IMR-90 (cell line): ENCODE results near the gene MR1. TPM values are rescaled to one million over a fixed set of nuclear protein-coding genes. Genes with fewer than 3 reads are reported as not detected.

Source experiments
- ATAC-seq: fragments of 200-7000 bp; cut with Tn5 transposase; 2 replicates; pipeline ENCODE4 v1.9.1; 2020; ENCODE audit warnings: low read depth, mild to moderate bottlenecking, moderate library complexity
- BruUV-seq: library from RNA; stranded (reverse); fragments of 400-500 nt; replicated peaks from 2 replicates; lab custom pipeline; 2021; lab: Mats Ljungman, UMichigan
- CTCF ChIA-PET: fragments of 300-600 bp; formaldehyde crosslinking; extraction: SDS; loops from one replicate; lab custom pipeline; 2021; ENCODE audit warnings: antibody characterized with exemption; lab: Yijun Ruan, JAX
- POLR2A ChIA-PET: fragments of 300-600 bp; sonication (Branson Sonifier 250); formaldehyde crosslinking; loops from one replicate; lab custom pipeline; 2022; ENCODE audit warnings: antibody characterized with exemption; ENCODE audit not compliant: unreplicated experiment; lab: Charles Lee
- DNase-seq: peaks from one replicate; pipeline ENCODE4 v3.0.0; 2013
- H2AFZ ChIP-seq: replicated peaks from 2 replicates; pipeline ENCODE3; 2013; ENCODE audit warnings: low read length, mild to moderate bottlenecking; ENCODE audit not compliant: poor library complexity
- H2AK5ac ChIP-seq: 2 replicates; pipeline ENCODE4 v1.6.1; 2013; ENCODE audit warnings: low read depth, low read length, inconsistent platforms
- H2AK9ac ChIP-seq: replicated peaks from 2 replicates; pipeline ENCODE3; 2013; ENCODE audit warnings: mild to moderate bottlenecking, low read depth, low read length, moderate library complexity; ENCODE audit not compliant: poor library complexity
- H2BK120ac ChIP-seq: 2 replicates; pipeline ENCODE4 v1.6.1; 2013; ENCODE audit warnings: low read depth, low read length, inconsistent platforms
- H2BK15ac ChIP-seq: 3 replicates; pipeline ENCODE4 v1.6.1; 2013; ENCODE audit warnings: low read depth, low read length, inconsistent platforms
- H2BK20ac ChIP-seq: 2 replicates; pipeline ENCODE4 v1.6.1; 2013; ENCODE audit warnings: low read depth, mild to moderate bottlenecking, inconsistent platforms, low read length, moderate library complexity
- H2BK5ac ChIP-seq: 2 replicates; pipeline ENCODE4 v1.6.1; 2013; ENCODE audit warnings: mild to moderate bottlenecking, low read depth, low read length, inconsistent platforms; ENCODE audit not compliant: poor library complexity, severe bottlenecking
- H3K14ac ChIP-seq: replicated peaks from 2 replicates; pipeline ENCODE4 v1.6.1; 2013; ENCODE audit warnings: low read depth, low read length, inconsistent platforms
- H3K18ac ChIP-seq: 2 replicates; pipeline ENCODE4 v1.6.1; 2013; ENCODE audit warnings: low read depth, low read length, control low read depth
- H3K23ac ChIP-seq: 2 replicates; pipeline ENCODE4 v1.6.1; 2013; ENCODE audit warnings: low read depth, low read length, inconsistent platforms
- H3K27ac ChIP-seq: 2 replicates; pipeline ENCODE4 v1.5.1; 2013; ENCODE audit warnings: mild to moderate bottlenecking, control low read depth, low read length; ENCODE audit not compliant: insufficient read depth
- H3K27me3 ChIP-seq: 2 replicates; pipeline ENCODE4 v1.6.1; 2013; ENCODE audit warnings: low read length; ENCODE audit not compliant: control insufficient read depth, insufficient read depth
- H3K36me3 ChIP-seq: 2 replicates; pipeline ENCODE4 v1.6.1; 2013; ENCODE audit warnings: low read length, mixed read lengths; ENCODE audit not compliant: control insufficient read depth, insufficient read depth
- H3K4ac ChIP-seq: 2 replicates; pipeline ENCODE4 v1.6.1; 2013; ENCODE audit warnings: low read depth, low read length, inconsistent platforms
- H3K4me1 ChIP-seq: 2 replicates; pipeline ENCODE4 v1.6.1; 2013; ENCODE audit warnings: low read length, mixed read lengths; ENCODE audit not compliant: control insufficient read depth, insufficient read depth
- H3K4me2 ChIP-seq: 2 replicates; pipeline ENCODE4 v1.6.1; 2013; ENCODE audit warnings: low read depth, mild to moderate bottlenecking, control low read depth, low read length, moderate library complexity
- H3K4me3 ChIP-seq: 2 replicates; pipeline ENCODE4 v1.5.1; 2013; ENCODE audit warnings: low read depth, mild to moderate bottlenecking, control low read depth, low read length, moderate library complexity; ENCODE audit not compliant: insufficient read depth
- H3K56ac ChIP-seq: 2 replicates; pipeline ENCODE4 v1.6.1; 2013; ENCODE audit warnings: low read length, inconsistent platforms; ENCODE audit not compliant: insufficient read depth; ENCODE audit errors: extremely low read depth
- H3K79me1 ChIP-seq, 2 experiments: 2 replicates each; pipeline ENCODE4 v1.6.1; 2013; ENCODE audit warnings: low read length in 2 of 2, inconsistent platforms in 1 of 2, low read depth in 1 of 2
- H3K9ac ChIP-seq: 2 replicates; pipeline ENCODE4 v1.6.1; 2013; ENCODE audit warnings: low read depth, low read length, control low read depth
- H3K9me1 ChIP-seq: 2 replicates; pipeline ENCODE4 v1.6.1; 2013; ENCODE audit warnings: low read length, inconsistent platforms; ENCODE audit not compliant: insufficient read depth
- H3K9me3 ChIP-seq: 2 replicates; pipeline ENCODE4 v1.6.1; 2013; ENCODE audit warnings: low read length; ENCODE audit not compliant: control insufficient read depth, insufficient read depth
- H4K20me1 ChIP-seq: 2 replicates; pipeline ENCODE4 v1.6.1; 2013; ENCODE audit warnings: low read length, inconsistent platforms; ENCODE audit not compliant: insufficient read depth
- H4K5ac ChIP-seq: 2 replicates; pipeline ENCODE4 v1.6.1; 2013; ENCODE audit warnings: mild to moderate bottlenecking, low read depth, low read length, control low read depth
- H4K8ac ChIP-seq, 2 experiments: 2 replicates each; pipeline ENCODE4 v1.6.1; 2013; ENCODE audit warnings: low read depth in 2 of 2, low read length in 2 of 2, control low read depth in 1 of 2, inconsistent platforms in 1 of 2
- H4K91ac ChIP-seq: 2 replicates; pipeline ENCODE4 v1.6.1; 2013; ENCODE audit warnings: low read depth, low read length, inconsistent platforms; ENCODE audit not compliant: insufficient read depth
- BHLHE40 ChIP-seq: fragments of 150-350 bp; IDR thresholded peaks from 2 replicates; pipeline ENCODE4 v1.6.1; 2016; ENCODE audit warnings: mild to moderate bottlenecking, low read depth, low read length
- CEBPB ChIP-seq: IDR thresholded peaks from 2 replicates; pipeline ENCODE4 v1.6.1; 2012; ENCODE audit warnings: low read depth, low read length, improper control_type of control experiment
- CHD1 ChIP-seq: IDR thresholded peaks from 2 replicates; pipeline ENCODE4 v1.6.1; 2012; ENCODE audit warnings: low read depth, low read length, improper control_type of control experiment
- FOS ChIP-seq: fragments of 150-350 bp; IDR thresholded peaks from 2 replicates; pipeline ENCODE4 v1.6.1; 2016; ENCODE audit warnings: low read depth, low read length
- MAFK ChIP-seq: IDR thresholded peaks from 2 replicates; pipeline ENCODE4 v1.6.1; 2012; ENCODE audit warnings: low read depth, low read length, improper control_type of control experiment
- MAZ ChIP-seq: IDR thresholded peaks from 2 replicates; pipeline ENCODE4 v1.6.1; 2012; ENCODE audit warnings: low read depth, mild to moderate bottlenecking, low read length, improper control_type of control experiment, moderate library complexity, borderline replicate concordance
- MXI1 ChIP-seq: IDR thresholded peaks from 2 replicates; pipeline ENCODE4 v1.6.1; 2012; ENCODE audit warnings: low read depth, mild to moderate bottlenecking, low read length, moderate library complexity, borderline replicate concordance
- NFE2L2 ChIP-seq: fragments of 150-350 bp; IDR thresholded peaks from 2 replicates; pipeline ENCODE4 v1.6.1; 2016; ENCODE audit warnings: low read depth, mild to moderate bottlenecking, low read length
- RAD21 ChIP-seq: IDR thresholded peaks from 2 replicates; pipeline ENCODE4 v1.6.1; 2012; ENCODE audit warnings: low read length, improper control_type of control experiment
- RCOR1 ChIP-seq: IDR thresholded peaks from 2 replicates; pipeline ENCODE4 v1.6.1; 2012; ENCODE audit warnings: mild to moderate bottlenecking, low read length, improper control_type of control experiment; ENCODE audit not compliant: insufficient replicate concordance
- RFX5 ChIP-seq: IDR thresholded peaks from 2 replicates; pipeline ENCODE4 v1.8.0; 2012; ENCODE audit warnings: low read depth, mild to moderate bottlenecking, low read length, moderate library complexity
- SMC3 ChIP-seq: fragments of 150-350 bp; IDR thresholded peaks from 2 replicates; pipeline ENCODE4 v1.6.1; 2016; ENCODE audit warnings: low read depth, mild to moderate bottlenecking, antibody characterized with exemption, low read length, moderate library complexity
- USF2 ChIP-seq: fragments of 150-350 bp; IDR thresholded peaks from 2 replicates; pipeline ENCODE4 v1.6.1; 2017; ENCODE audit warnings: mild to moderate bottlenecking, antibody characterized with exemption, low read length, low read depth
- WGBS, 2 experiments: methylation state at CpG; one replicate each; pipeline versions ENCODE4 v1.1.5 to v1.1.7; 2013; ENCODE audit warnings: missing lambda C conversion rate in 2 of 2; ENCODE audit not compliant: insufficient read length in 1 of 2; ENCODE audit errors: extremely low coverage in 2 of 2; 5-methylcytosine and 5-hydroxymethylcytosine counted together
- dilution Hi-C: fragments of 300-500 bp; cut with HindIII; formaldehyde crosslinking; loops from one replicate; pipeline ENCODE4 v1.14.3; 2018; ENCODE audit warnings: low sequenced_read_pairs; ENCODE audit not compliant: unreplicated experiment
- in situ Hi-C: fragments of 300-500 bp; cut with MboI; formaldehyde crosslinking; loops from 3 replicates; pipeline ENCODE4 v1.14.3; 2019; ENCODE audit warnings: low sequenced_read_pairs, inconsistent platforms, mixed read lengths
- intact Hi-C: fragments of 100-400 bp; cut with micrococcal nuclease; formaldehyde crosslinking; loops from 2 replicates; pipeline ENCODE4 v1.10.0; 2022
- polyA plus RNA-seq, 3 experiments: library from polyadenylated mRNA; depleted of rRNA; stranded (reverse); fragments of >200 nt; gene quantifications; 2 replicates each; pipeline ENCODE4 v1.2.3, GENCODE V29; 2012; ENCODE audit warnings: low replicate concordance in 1 of 3
- total RNA-seq: library from RNA; depleted of rRNA; stranded (reverse); fragments of >200 nt; gene quantifications from 2 replicates; pipeline ENCODE4 v1.2.3, GENCODE V29; 2012
- TF ChIP-seq, protein P1 (sequence below): conservative IDR thresholded peaks from 2 replicates; pipeline ENCODE4 v1.5.1; 2012; ENCODE audit warnings: mild to moderate bottlenecking, low read depth, low read length, improper control_type of control experiment

The MR1 gene
- total and polyA plus RNA-seq, 2 of the 4 experiments (the other 2 are of a cell fraction): 6.0 to 6.1 TPM

GRCh38 chr1:181089017-181089675 is 55.4 kb downstream of the MR1 start:
- H2AK9ac ChIP-seq: peak overlapping the region; percentile 86
- no peak overlapping the region for H2BK15ac ChIP-seq
- no peak overlapping the region for H4K8ac ChIP-seq
- peak overlapping the region; percentile 39 for H2AFZ ChIP-seq
- H3K4me1 ChIP-seq: peaks cover 3% of the 10 kb centered on the region
- H3K18ac ChIP-seq: peak overlapping the region; percentile 44; the same call in 1 of the 2 replicates
- ChIA-PET POLR2A (interaction anchor here (0.6 to 1.5 kb wide), 5 partner anchors 10 to 197 kb away, joined by 3 to 8 read pairs (median 4); no protein-coding TSS in a partner anchor), CTCF (interaction anchor here (2.2 kb wide), 1 partner anchor 53 kb away, joined by 14 read pairs; no protein-coding TSS in a partner anchor)
- BruUV-seq: no TSS peak
- peaks cover 3% of the 10 kb centered on the region; the same call in 1 of the 2 replicates for H3K36me3 ChIP-seq
- no peaks in the 10 kb centered on the region for H3K27me3 ChIP-seq
- no peak overlapping the region for H2BK120ac ChIP-seq
- no peak for DNase-seq
- in situ Hi-C loops (loop anchor here (10.0 kb wide), 1 partner anchor 574 kb away; no protein-coding TSS in a partner anchor), dilution Hi-C loops (no loop called here), intact Hi-C loops (loop anchor here (1.0 kb wide), 1 partner anchor 79 kb away; no protein-coding TSS in a partner anchor)
- peak overlapping the region; percentile 83; the same call in 1 of the 2 replicates for H3K56ac ChIP-seq
- peaks cover 13% of the 10 kb centered on the region for H3K9me1 ChIP-seq
- H3K23ac ChIP-seq: peak overlapping the region; percentile 99; the same call in 1 of the 2 replicates
- ATAC-seq: peak; percentile 0; the same call in 1 of the 2 replicates
- no peak overlapping the region for H4K5ac ChIP-seq
- peaks cover 8 to 32% of the 10 kb centered on the region in 2 experiments for H3K79me1 ChIP-seq
- H3K4me3 ChIP-seq: peak overlapping the region; percentile 59
- H3K4ac ChIP-seq: peak overlapping the region; percentile 79
- peak overlapping the region; percentile 95 for H3K9ac ChIP-seq
- H3K27ac ChIP-seq: peak overlapping the region; percentile 86
- H3K14ac ChIP-seq: peak overlapping the region; percentile 93
- WGBS, 2 experiments: 1% methylated on average over 50 of the region's 97 CpGs; no CpG with 5 or more reads in 1 of the 2 experiments
- peak overlapping the region; percentile 91 for H3K4me2 ChIP-seq
- peak overlapping the region; percentile 65; the same call in 1 of the 2 replicates for H4K91ac ChIP-seq
- H2AK5ac ChIP-seq: peak overlapping the region; percentile 20; the same call in 1 of the 2 replicates
- H3K9me3 ChIP-seq: no peaks in the 10 kb centered on the region
- H2BK20ac ChIP-seq: no peak overlapping the region
- H2BK5ac ChIP-seq: peak overlapping the region; percentile 78
- H4K20me1 ChIP-seq: peaks cover 53% of the 10 kb centered on the region
- TF ChIP-seq CHD1: no peak; the same call in 1 of the 2 replicates
- TF ChIP-seq SMC3: no peak
- TF ChIP-seq RFX5: no peak
- no peak for TF ChIP-seq MAFK
- no peak for TF ChIP-seq USF2
- no peak for TF ChIP-seq RAD21
- TF ChIP-seq BHLHE40: no peak
- TF ChIP-seq, protein P1, sequence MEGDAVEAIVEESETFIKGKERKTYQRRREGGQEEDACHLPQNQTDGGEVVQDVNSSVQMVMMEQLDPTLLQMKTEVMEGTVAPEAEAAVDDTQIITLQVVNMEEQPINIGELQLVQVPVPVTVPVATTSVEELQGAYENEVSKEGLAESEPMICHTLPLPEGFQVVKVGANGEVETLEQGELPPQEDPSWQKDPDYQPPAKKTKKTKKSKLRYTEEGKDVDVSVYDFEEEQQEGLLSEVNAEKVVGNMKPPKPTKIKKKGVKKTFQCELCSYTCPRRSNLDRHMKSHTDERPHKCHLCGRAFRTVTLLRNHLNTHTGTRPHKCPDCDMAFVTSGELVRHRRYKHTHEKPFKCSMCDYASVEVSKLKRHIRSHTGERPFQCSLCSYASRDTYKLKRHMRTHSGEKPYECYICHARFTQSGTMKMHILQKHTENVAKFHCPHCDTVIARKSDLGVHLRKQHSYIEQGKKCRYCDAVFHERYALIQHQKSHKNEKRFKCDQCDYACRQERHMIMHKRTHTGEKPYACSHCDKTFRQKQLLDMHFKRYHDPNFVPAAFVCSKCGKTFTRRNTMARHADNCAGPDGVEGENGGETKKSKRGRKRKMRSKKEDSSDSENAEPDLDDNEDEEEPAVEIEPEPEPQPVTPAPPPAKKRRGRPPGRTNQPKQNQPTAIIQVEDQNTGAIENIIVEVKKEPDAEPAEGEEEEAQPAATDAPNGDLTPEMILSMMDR: no peak
- no peak for TF ChIP-seq FOS
- TF ChIP-seq NFE2L2: no peak
- no peak; the same call in 1 of the 2 replicates for TF ChIP-seq MXI1
- no peak for TF ChIP-seq MAZ
- TF ChIP-seq RCOR1: no peak
- TF ChIP-seq CEBPB: no peak
